ENCODE results near the gene HRC. TPM values are rescaled to one million over a fixed set of nuclear protein-coding genes. Genes with fewer than 3 reads are reported as not detected.
"Not testable (repeated sequence)": the region's sequence is repeated elsewhere in the genome, so short reads cannot be mapped to it uniquely, and the experiment has no call there.

The HRC gene
- total and polyA plus RNA-seq, 4 donors: 0.14 to 5.7 (median 1.1) TPM

GRCh38 chr19:49126575-49126974 is 28.6 kb downstream of the HRC start:
- WGBS, 2 donors: 81 to 82% methylated on average over 4 of the region's 4 CpGs

GRCh38 chr19:49125025-49125731 is 30.0 kb downstream of the HRC start:
- no peak for DNase-seq
- H3K27ac ChIP-seq (ENCODE audit: low read depth in 1 of 2, low read length in 1 of 2): no peak overlapping the region

More at GRCh38 chr19:49126575-49126974, 28.6 kb downstream of the HRC start:
- no peak for ATAC-seq (ENCODE audit: insufficient read depth, low FRiP score)
- Histone ChIP-seq H3K27ac (ENCODE audit: low read depth in 1 of 2, low read length in 1 of 2) (no peak overlapping the region), H3K4me1 (ENCODE audit: control insufficient read depth in 5 of 5, insufficient read depth in 5 of 5, low read length in 5 of 5) (peaks cover 0 to 6% (median 3%) of the 10 kb centered on the region in 5 donors), H3K9ac (ENCODE audit: insufficient read depth in 1 of 2, low read length in 2 of 2) (no peak overlapping the region), H3K27me3 (ENCODE audit: control insufficient read depth in 3 of 3, insufficient read depth in 3 of 3, low read length in 2 of 3) (peaks cover 0 to 2% (median 0%) of the 10 kb centered on the region in 3 donors), H3K36me3 (ENCODE audit: control insufficient read depth in 4 of 4, insufficient read depth in 4 of 4, low read length in 4 of 4) (no peaks in the 10 kb centered on the region), H3K9me3 (ENCODE audit: control insufficient read depth in 4 of 4, insufficient read depth in 3 of 4, low read length in 3 of 4) (no peaks in the 10 kb centered on the region), H3K4me3 (no peak overlapping the region)
- DNase-seq: no peak
- TF ChIP-seq CTCF (IDR thresholded peaks at IDR 0.05; ENCODE audit: control extremely low read depth, extremely low read depth): no peak

GRCh38 chr19:49123285-49123684 is 31.9 kb downstream of the HRC start:
- not testable (repeated sequence) for H3K4me3 ChIP-seq; ATAC-seq (ENCODE audit: insufficient read depth, low FRiP score); H3K9me3 ChIP-seq (ENCODE audit: control insufficient read depth in 4 of 4, insufficient read depth in 3 of 4, low read length in 3 of 4); H3K9ac ChIP-seq (ENCODE audit: insufficient read depth in 1 of 2, low read length in 2 of 2); H3K27ac ChIP-seq (ENCODE audit: low read depth in 1 of 2, low read length in 1 of 2); H3K36me3 ChIP-seq (ENCODE audit: control insufficient read depth in 4 of 4, insufficient read depth in 4 of 4, low read length in 4 of 4); DNase-seq
- 86 to 89% methylated on average over 11 of the region's 11 CpGs for WGBS, 2 donors
- Histone ChIP-seq H3K27me3 (ENCODE audit: control insufficient read depth in 3 of 3, insufficient read depth in 3 of 3, low read length in 2 of 3) (peaks cover 0 to 12% (median 0%) of the 10 kb centered on the region in 3 donors), H3K4me1 (ENCODE audit: control insufficient read depth in 5 of 5, insufficient read depth in 5 of 5, low read length in 5 of 5) (peaks cover 0 to 14% (median 3%) of the 10 kb centered on the region in 5 donors)

More at GRCh38 chr19:49125025-49125731, 30.0 kb downstream of the HRC start:
- H3K4me3 ChIP-seq: no peak overlapping the region
- H3K4me1 ChIP-seq (ENCODE audit: control insufficient read depth in 5 of 5, insufficient read depth in 5 of 5, low read length in 5 of 5): peaks cover 0 to 6% (median 3%) of the 10 kb centered on the region in 5 donors
- no peak for TF ChIP-seq CTCF (IDR thresholded peaks at IDR 0.05; ENCODE audit: control extremely low read depth, extremely low read depth)
- no peaks in the 10 kb centered on the region for H3K9me3 ChIP-seq (ENCODE audit: control insufficient read depth in 4 of 4, insufficient read depth in 3 of 4, low read length in 3 of 4)
- WGBS, 2 donors: 48 to 63% methylated on average over 23 of the region's 23 CpGs
- no peak overlapping the region for H3K9ac ChIP-seq (ENCODE audit: insufficient read depth in 1 of 2, low read length in 2 of 2)
- no peaks in the 10 kb centered on the region for H3K36me3 ChIP-seq (ENCODE audit: control insufficient read depth in 4 of 4, insufficient read depth in 4 of 4, low read length in 4 of 4)
- H3K27me3 ChIP-seq (ENCODE audit: control insufficient read depth in 3 of 3, insufficient read depth in 3 of 3, low read length in 2 of 3): peaks cover 0 to 12% (median 0%) of the 10 kb centered on the region in 3 donors
- ATAC-seq (ENCODE audit: insufficient read depth, low FRiP score): no peak

GRCh38 chr19:49121841-49122240 is 33.4 kb downstream of the HRC start:
- ATAC-seq (ENCODE audit: insufficient read depth, low FRiP score): not testable (repeated sequence)

More at GRCh38 chr19:49121841-49122240, 33.4 kb downstream of the HRC start:
- not testable (repeated sequence) for H3K9ac ChIP-seq (ENCODE audit: insufficient read depth in 1 of 2, low read length in 2 of 2); H3K36me3 ChIP-seq (ENCODE audit: control insufficient read depth in 4 of 4, insufficient read depth in 4 of 4, low read length in 4 of 4); DNase-seq; H3K9me3 ChIP-seq (ENCODE audit: control insufficient read depth in 4 of 4, insufficient read depth in 3 of 4, low read length in 3 of 4); H3K27ac ChIP-seq (ENCODE audit: low read depth in 1 of 2, low read length in 1 of 2); H3K4me3 ChIP-seq
- H3K4me1 ChIP-seq (ENCODE audit: control insufficient read depth in 5 of 5, insufficient read depth in 5 of 5, low read length in 5 of 5): peaks cover 0 to 12% (median 2%) of the 10 kb centered on the region in 5 donors
- H3K27me3 ChIP-seq (ENCODE audit: control insufficient read depth in 3 of 3, insufficient read depth in 3 of 3, low read length in 2 of 3): peaks cover 0 to 12% (median 0%) of the 10 kb centered on the region in 3 donors
- 79 to 85% methylated on average over 10 of the region's 10 CpGs for WGBS, 2 donors
